Endothelial cell of umbilical vein (primary cell): ENCODE data around the gene EVC. TPM values are rescaled to one million over a fixed set of nuclear protein-coding genes. Genes with fewer than 3 reads are reported as not detected.

Experiments used
- BruUV-seq: library from RNA; stranded (reverse); fragments of 400-500 nt; replicated peaks from 2 replicates; lab custom pipeline; 2021; lab: Mats Ljungman, UMichigan
- CTCF ChIA-PET: fragments of 300-600, 350-600 bp; sonication (Branson Sonifier 250); formaldehyde crosslinking; loops from one replicate; lab custom pipeline; 2021; ENCODE audit warnings: antibody characterized with exemption, inconsistent platforms; lab: Charles Lee
- POLR2A ChIA-PET: fragments of 300-600, 350-600 bp; sonication (Branson Sonifier 250); formaldehyde crosslinking; loops from one replicate; lab custom pipeline; 2021; ENCODE audit warnings: antibody characterized with exemption, inconsistent platforms; lab: Charles Lee
- DNase-seq: peaks from one replicate; pipeline ENCODE4 v3.0.0-alpha.2; 2011; ENCODE audit warnings: low read depth, low spot score
- FAIRE-seq: peaks from 2 replicates; lab custom pipeline; 2011; peaks lifted over from hg19 to GRCh38; lab: Jason Lieb, UNC
- H2AFZ ChIP-seq: 2 replicates; pipeline ENCODE4 v1.6.0; 2012; ENCODE audit warnings: low read depth, low read length, control low read depth, inconsistent platforms
- H3K27ac ChIP-seq: 2 replicates; pipeline ENCODE4 v1.5.1; 2011; ENCODE audit warnings: low read depth, mild to moderate bottlenecking, control low read depth, low read length, moderate library complexity; ENCODE audit not compliant: insufficient read depth
- H3K27me3 ChIP-seq, 2 experiments: 2 replicates each; pipeline versions ENCODE4 v1.6.0 to v1.6.1; 2011; ENCODE audit warnings: low read length in 2 of 2, mixed read lengths in 1 of 2; ENCODE audit not compliant: control insufficient read depth in 2 of 2, insufficient read depth in 2 of 2
- H3K36me3 ChIP-seq, 2 experiments: 2 replicates in 1 of 2; 3 replicates in 1 of 2; pipeline ENCODE4 v1.5.1; 2011; ENCODE audit warnings: low read length in 2 of 2, mild to moderate bottlenecking in 1 of 2, moderate library complexity in 1 of 2; ENCODE audit not compliant: control insufficient read depth in 2 of 2, insufficient read depth in 2 of 2; ENCODE audit errors: extremely low read depth in 1 of 2
- H3K4me1 ChIP-seq: 3 replicates; pipeline ENCODE4 v1.5.1; 2011; ENCODE audit warnings: mild to moderate bottlenecking, low read length; ENCODE audit not compliant: control insufficient read depth, insufficient read depth; ENCODE audit errors: extremely low read depth
- H3K4me2 ChIP-seq: 2 replicates; pipeline ENCODE4 v1.6.1; 2011; ENCODE audit warnings: low read length, control low read depth, mixed read lengths; ENCODE audit not compliant: insufficient read depth
- H3K4me3 ChIP-seq, 3 experiments: fragments of 200-600 bp in 1 of 3; sonication (generic), shearing (Covaris generic) in 1 of 3; replicated peaks in 1 of 3; 2 replicates each; pipeline ENCODE4 v1.5.1; 2011 to 2016; ENCODE audit warnings: control low read depth in 3 of 3, low read length in 3 of 3, mild to moderate bottlenecking in 2 of 3, inconsistent platforms in 1 of 3, low read depth in 1 of 3, moderate library complexity in 1 of 3; ENCODE audit not compliant: insufficient read depth in 1 of 3
- H3K79me2 ChIP-seq: 2 replicates; pipeline ENCODE4 v1.6.0; 2012; ENCODE audit warnings: low read length, inconsistent platforms; ENCODE audit not compliant: control insufficient read depth, insufficient read depth
- H3K9ac ChIP-seq: replicated peaks from 2 replicates; pipeline ENCODE3; 2011; ENCODE audit warnings: low read length, control low read depth; ENCODE audit not compliant: insufficient read depth; ENCODE audit errors: extremely low read depth
- H3K9me1 ChIP-seq: replicated peaks from 3 replicates; pipeline ENCODE4 v1.6.0; 2011; ENCODE audit warnings: mild to moderate bottlenecking, low read length; ENCODE audit not compliant: control insufficient read depth, insufficient read depth; ENCODE audit errors: extremely low read depth
- H3K9me3 ChIP-seq: replicated peaks from 2 replicates; pipeline ENCODE4 v1.5.1; 2012; ENCODE audit warnings: low read length, inconsistent platforms; ENCODE audit not compliant: control insufficient read depth, insufficient read depth
- H4K20me1 ChIP-seq: replicated peaks from 2 replicates; pipeline ENCODE3; 2011; ENCODE audit warnings: mild to moderate bottlenecking, low read length; ENCODE audit not compliant: control insufficient read depth, insufficient read depth; ENCODE audit errors: extremely low read depth
- CTCF ChIP-seq, 2 donors: IDR thresholded peaks; 1 replicate in 1 of 2; 2 replicates in 1 of 2; pipeline ENCODE4 v1.5.1; 2011; ENCODE audit warnings: low read length in 2 of 2, mild to moderate bottlenecking in 2 of 2, moderate library complexity in 2 of 2, control low read depth in 1 of 2, inconsistent platforms in 1 of 2, low read depth in 1 of 2; ENCODE audit not compliant: insufficient read depth in 1 of 2; ENCODE audit errors: extremely low read depth in 1 of 2
- EZH2 ChIP-seq: IDR thresholded peaks from 2 replicates; pipeline ENCODE4 v1.6.1; 2012; ENCODE audit warnings: borderline replicate concordance, low read depth, mild to moderate bottlenecking, moderate library complexity, low read length, inconsistent platforms; ENCODE audit not compliant: severe bottlenecking
- GATA2 ChIP-seq: IDR thresholded peaks from 2 replicates; pipeline ENCODE4 v1.7.0; 2011; ENCODE audit warnings: low read depth, mild to moderate bottlenecking, moderate library complexity, mixed read lengths, low read length; ENCODE audit not compliant: insufficient read length, insufficient read depth
- JUN ChIP-seq: IDR thresholded peaks from 2 replicates; pipeline ENCODE4 v1.6.1; 2011; ENCODE audit warnings: borderline replicate concordance, low read depth; ENCODE audit not compliant: insufficient read length, insufficient read depth
- MAX ChIP-seq: IDR thresholded peaks from 2 replicates; pipeline ENCODE4 v1.6.1; 2011; ENCODE audit not compliant: insufficient read depth, insufficient read length
- MYC ChIP-seq: IDR thresholded peaks from one replicate; pipeline ENCODE4 v1.6.1; 2011; ENCODE audit warnings: mild to moderate bottlenecking, low read depth, low read length
- POLR2A ChIP-seq: IDR thresholded peaks from 2 replicates; pipeline ENCODE4 v1.6.1; 2012; ENCODE audit warnings: low read depth, mild to moderate bottlenecking, control low read depth, low read length
- POLR2AphosphoS5 ChIP-seq: IDR thresholded peaks from 2 replicates; pipeline ENCODE4 v1.6.1; 2012; ENCODE audit warnings: low read depth, mild to moderate bottlenecking, control low read depth, low read length, moderate library complexity; ENCODE audit not compliant: insufficient read depth
- dilution Hi-C: fragments of 300-500 bp; cut with MboI; formaldehyde crosslinking; loops from one replicate; pipeline ENCODE4 v1.15.0; 2019; ENCODE audit warnings: low sequenced_read_pairs; ENCODE audit not compliant: extremely low pct_ligation_motif_present
- intact Hi-C: fragments of 100-400 bp; cut with micrococcal nuclease; formaldehyde crosslinking; loops from one replicate; pipeline ENCODE4 v1.10.0; 2022
- polyA plus RNA-seq, 4 experiments: library from polyadenylated mRNA; depleted of rRNA in 3 of 4; stranded (reverse) in 3 of 4; unstranded in 1 of 4; fragments of >200 nt; gene quantifications; 2 replicates each; pipeline versions ENCODE4 v1.2.1 to v1.2.3, GENCODE V29; 2011 to 2012; ENCODE audit warnings: missing spikeins in 1 of 4
- total RNA-seq: library from RNA; stranded (reverse); gene quantifications from 2 replicates; pipeline ENCODE4 v1.2.3, GENCODE V29; 2021

EVC gene
- total and polyA plus RNA-seq, 2 donors (not counting 3 experiments of a cell fraction or from before 2014, with no cell fraction given): 6.3 to 31.6 TPM

GRCh38 chr4:5754529-5754881 lies 43.5 kb downstream of the EVC start:
- Histone ChIP-seq H3K9me3 (no peaks in the 10 kb centered on the region), H3K9me1 (no peaks in the 10 kb centered on the region), H3K27me3 (no peaks in the 10 kb centered on the region), H3K79me2 (no peaks in the 10 kb centered on the region), H2AFZ (no peak overlapping the region), H3K9ac (peak overlapping the region; percentile 41), H3K36me3 (peaks cover 0 to 19% of the 10 kb centered on the region in 2 experiments), H3K27ac (peak overlapping the region; percentile 86), H3K4me1 (peaks cover 56% of the 10 kb centered on the region), H3K4me2 (no peak overlapping the region), H4K20me1 (no peaks in the 10 kb centered on the region), H3K4me3 (no peak overlapping the region)
- ChIA-PET CTCF (interaction anchor here (1.1 to 1.7 kb wide), 6 partner anchors 16 to 354 kb away, joined by 3 to 9 read pairs (median 5); partner anchors contain the start of gene EVC), POLR2A (no interaction called here)
- dilution Hi-C loops (no loop called here), intact Hi-C loops (no loop called here)
- FAIRE-seq (no peak), DNase-seq (no peak)
- TF ChIP-seq POLR2A (no peak), MAX (no peak), CTCF (IDR thresholded peaks at IDR 0.05; ENCODE audit: extremely low read depth in 1 of 2, insufficient read depth in 1 of 2, low read depth in 1 of 2, low read length in 2 of 2) (no peak), MYC (no peak)
- BruUV-seq: no TSS peak

GRCh38 chr4:5755161-5755560 lies 44.2 kb downstream of the EVC start:
- Histone ChIP-seq H3K4me2 (no peak overlapping the region), H3K9me3 (no peaks in the 10 kb centered on the region), H3K9me1 (no peaks in the 10 kb centered on the region), H3K4me3 (no peak overlapping the region), H3K36me3 (peaks cover 0 to 19% of the 10 kb centered on the region in 2 experiments), H3K79me2 (no peaks in the 10 kb centered on the region), H3K9ac (no peak overlapping the region), H3K4me1 (peaks cover 51% of the 10 kb centered on the region), H3K27ac (no peak overlapping the region), H4K20me1 (no peaks in the 10 kb centered on the region), H2AFZ (no peak overlapping the region), H3K27me3 (no peaks in the 10 kb centered on the region)
- ChIA-PET CTCF (interaction anchor here (1.7 kb wide), 1 partner anchor 45 kb away, joined by 9 read pairs; the partner anchor contains the start of gene EVC), POLR2A (no interaction called here)
- TF ChIP-seq JUN: no peak
- no peak for TF ChIP-seq GATA2
- no peak for TF ChIP-seq CTCF (IDR thresholded peaks at IDR 0.05; ENCODE audit: extremely low read depth in 1 of 2, insufficient read depth in 1 of 2, low read depth in 1 of 2, low read length in 2 of 2)
- no peak for TF ChIP-seq EZH2
- TF ChIP-seq POLR2AphosphoS5: no peak
- no peak for TF ChIP-seq MAX
- dilution Hi-C loops: no loop called here
- intact Hi-C loops: no loop called here
- no TSS peak for BruUV-seq
- FAIRE-seq (no peak), DNase-seq (no peak)
